ENCODE results near the gene ABCB4.

Gene ABCB4

DNA sequence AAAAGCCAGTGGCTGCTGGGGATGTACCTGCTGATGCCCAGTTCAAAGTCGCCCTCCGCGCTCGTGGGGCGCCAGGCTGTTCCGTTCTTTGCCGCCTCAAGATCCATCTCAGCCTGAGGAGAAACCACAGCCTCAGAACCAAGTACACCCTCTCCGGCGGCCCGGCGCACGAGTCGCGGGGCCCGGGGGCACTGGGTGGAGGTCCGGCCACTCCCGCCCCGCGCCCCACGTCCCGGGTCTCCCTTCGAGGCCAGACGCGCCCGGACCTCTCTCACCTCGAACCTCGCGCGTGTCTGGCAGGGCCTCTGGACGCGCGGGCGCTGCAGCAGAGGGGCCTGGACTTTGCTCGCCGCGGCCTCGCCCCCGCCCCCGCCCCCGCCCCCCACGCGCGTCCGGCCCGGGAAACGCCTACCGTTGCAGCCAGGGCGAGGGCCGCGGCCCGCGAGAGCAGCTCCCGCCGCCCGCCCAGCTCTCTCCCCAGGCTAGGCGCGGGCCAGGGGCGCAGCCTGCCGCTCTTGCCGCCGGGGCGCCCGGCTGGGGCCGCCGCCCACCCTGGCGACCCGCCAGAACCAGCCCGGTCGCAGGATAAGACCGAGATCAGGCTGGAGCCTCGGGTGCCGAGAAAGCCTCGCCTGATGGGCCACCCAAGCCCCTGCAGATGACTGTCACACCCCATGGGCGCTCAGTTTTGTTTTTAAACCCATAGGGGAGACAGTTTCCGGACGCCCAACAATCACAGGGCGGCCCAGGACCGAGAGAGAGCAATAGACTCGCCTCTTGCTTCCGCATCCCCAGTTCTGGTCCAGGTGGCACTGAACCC is at the start of gene ABCB4:
Gene ABCB4 (minus strand): TSS at position 322 of the 820 bp plus-strand sequence. CDS start 215 bp downstream, at position 107.
- DNase-seq = peak in 1 of 14 donors; percentile 5

DNA sequence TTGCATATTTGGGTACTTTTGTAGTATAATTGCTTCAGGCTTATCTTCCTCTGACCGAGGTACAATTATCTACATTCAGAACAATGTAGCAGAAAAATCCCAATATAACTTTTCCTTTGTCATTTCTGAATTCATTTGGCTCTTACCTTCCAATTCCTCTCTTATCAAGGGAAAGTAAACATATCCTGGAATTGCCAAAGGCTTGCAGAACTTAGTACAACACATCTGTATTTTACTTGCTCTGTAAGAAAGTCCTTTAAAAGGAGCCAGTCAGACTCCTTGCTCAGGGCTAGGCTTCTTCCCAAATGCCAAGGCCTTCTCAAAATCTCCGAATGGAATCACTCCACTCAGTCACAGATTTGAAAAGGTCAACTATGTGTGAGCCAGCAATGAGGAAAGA is 43.3 kb upstream of the ABCB4 start:
- DNase-seq = no peak

GRCh38 chr7:87517891-87518290 is 42.4 kb upstream of the ABCB4 start:
- DNase-seq = no peak

DNA sequence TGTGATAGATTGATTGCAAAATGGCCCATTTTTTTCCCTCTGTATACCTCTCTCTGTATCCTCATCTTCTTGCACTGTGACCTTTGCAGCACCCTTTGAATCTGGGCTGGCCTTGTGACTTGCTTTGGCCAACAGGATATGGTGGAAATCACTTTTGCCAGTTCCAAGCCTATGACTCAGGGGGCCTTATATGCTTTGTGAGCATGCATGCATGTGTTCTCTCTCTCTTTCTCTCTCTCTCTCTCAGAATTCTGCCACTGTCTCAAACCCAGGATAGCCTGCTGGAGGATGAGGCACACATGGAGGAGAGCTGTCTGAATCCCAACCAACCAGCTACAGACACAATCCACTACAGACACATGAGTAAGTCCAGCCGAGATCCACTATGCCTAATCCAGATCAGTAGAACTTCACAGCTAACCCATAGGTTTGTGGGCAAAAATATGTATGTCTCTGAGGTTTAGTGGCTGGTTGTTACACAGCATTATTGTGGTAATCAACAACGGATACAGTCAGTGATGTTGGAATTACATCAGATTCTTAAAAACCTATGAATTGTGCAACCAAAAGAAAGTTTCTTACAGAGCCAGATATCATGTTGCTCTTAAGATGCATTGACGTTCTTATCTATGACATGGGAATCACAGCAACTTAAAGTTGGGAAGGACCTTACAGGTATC is 41.8 kb upstream of the ABCB4 start:
- DNase-seq = no peak

GRCh38 chr7:87513735-87514335 is 38.4 kb upstream of the ABCB4 start:
- no peak for DNase-seq

DNA sequence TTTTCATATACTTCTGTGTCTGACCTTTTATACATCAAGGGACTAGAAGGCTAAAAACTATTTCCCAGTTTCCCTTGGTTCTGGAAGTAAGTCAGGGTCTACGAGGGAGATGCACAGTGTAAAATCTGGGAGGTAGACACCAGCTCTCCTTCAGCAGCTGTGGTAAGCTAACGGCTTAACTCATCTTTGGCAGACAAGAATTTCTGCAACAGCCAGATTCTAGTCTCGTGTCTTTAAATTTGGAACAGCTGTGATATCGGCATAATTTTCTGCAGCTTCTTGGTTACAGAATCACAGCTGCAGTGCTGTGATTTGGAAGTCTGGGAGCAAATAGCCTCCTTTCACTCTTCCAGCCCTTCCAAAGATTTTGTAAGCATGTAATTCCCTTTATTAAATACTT is 37.4 kb upstream of the ABCB4 start:
- no peak for DNase-seq

GRCh38 chr7:87511510-87511909 is 36.0 kb upstream of the ABCB4 start:
- DNase-seq = no peak

DNA sequence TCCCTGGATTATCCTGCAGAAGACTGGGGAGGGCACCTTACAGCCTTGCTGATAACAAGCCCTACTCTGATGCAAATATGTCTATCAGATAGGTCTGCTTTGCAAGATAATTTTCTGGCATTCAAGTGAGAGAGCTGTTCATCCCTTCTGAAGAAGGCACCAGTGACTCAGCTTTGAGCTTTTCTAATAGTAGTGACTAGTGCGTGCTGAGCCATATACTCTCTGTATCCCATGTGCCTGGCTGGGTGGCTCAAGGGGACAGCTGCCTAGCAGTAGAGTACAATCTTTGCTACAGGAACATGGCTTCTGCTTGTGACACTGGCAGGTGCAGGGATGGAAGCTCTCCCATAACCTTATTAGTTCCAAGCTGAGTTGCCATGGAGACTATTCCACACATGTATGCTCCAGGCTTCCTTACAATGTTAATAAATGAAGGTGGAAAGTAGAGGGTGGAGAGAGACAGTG is 35.0 kb upstream of the ABCB4 start:
- peak in 1 of 14 donors; percentile 4 for DNase-seq

GRCh38 chr7:87507446-87507845 is 32.0 kb upstream of the ABCB4 start:
- no peak for DNase-seq

GRCh38 chr7:87506246-87507180 is 31.0 kb upstream of the ABCB4 start:
- DNase-seq = no peak

DNA sequence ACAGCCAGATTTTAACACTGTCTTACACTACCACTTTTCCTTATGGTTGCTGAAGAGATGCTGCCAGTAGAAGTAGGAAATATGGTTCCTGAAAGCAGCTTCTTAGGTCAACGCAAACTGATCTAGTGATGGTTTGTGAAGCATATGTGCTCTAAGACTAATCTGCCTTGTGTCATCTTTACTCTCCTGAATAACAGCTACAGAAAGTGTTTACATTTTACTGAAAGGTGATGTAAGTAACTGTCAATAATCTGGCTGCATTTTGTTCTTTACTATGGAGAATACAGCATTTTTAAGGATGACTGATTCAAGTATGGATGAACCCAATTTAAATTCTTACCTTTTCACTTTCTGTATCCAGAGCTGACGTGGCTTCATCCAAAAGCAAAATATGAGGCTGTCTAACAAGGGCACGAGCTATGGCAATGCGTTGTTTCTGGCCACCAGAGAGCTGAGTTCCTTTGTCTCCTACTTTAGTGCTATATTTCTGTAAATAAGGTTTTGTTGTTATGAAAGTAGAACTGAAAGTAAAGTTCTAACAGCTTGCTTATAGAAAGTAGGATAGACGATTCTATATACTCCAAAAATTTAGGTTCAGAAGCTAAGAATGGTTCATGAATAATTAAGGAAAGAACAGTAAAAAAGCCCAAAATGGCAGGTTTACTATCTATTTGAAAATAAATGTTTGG is 30.2 kb upstream of the ABCB4 start:
- DNase-seq = no peak

DNA sequence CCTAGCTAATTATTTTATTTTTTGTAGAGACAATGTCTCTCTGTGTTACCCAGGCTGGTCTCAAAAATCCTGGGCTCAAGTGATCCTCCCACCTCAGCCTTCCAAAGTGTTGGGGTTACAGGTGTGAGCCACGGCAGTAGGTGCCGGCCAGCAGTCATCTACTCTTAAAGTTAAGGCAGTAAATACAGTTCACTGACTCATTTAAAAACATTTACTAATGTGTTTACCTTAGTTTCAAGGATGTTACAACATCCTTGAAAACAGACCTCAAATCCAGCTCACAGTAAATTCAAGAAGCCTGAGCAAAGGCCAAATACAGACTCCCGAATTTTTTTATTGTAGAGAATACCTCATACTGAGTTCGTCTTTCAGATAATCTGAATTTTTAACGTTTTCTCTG is 29.6 kb upstream of the ABCB4 start:
- DNase-seq = no peak

DNA sequence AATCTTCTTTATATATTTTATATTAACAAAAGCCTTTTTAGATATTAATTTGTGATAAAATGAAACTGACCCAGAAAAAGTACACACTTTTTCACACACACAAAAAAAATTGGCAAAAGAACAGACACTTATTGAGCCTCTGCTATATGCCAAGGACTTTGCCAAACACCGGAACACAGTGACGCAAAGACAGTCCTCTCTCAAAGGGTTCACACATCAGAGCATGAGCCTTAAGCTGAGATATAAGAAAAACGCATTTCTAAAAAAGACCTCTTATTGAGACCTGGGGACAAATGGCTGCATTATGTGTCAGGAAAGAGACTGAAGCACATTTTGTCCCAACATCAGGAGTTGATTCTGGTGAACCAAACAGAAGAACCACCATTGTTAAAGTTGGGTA is 24.0 kb upstream of the ABCB4 start:
- DNase-seq = no peak

DNA sequence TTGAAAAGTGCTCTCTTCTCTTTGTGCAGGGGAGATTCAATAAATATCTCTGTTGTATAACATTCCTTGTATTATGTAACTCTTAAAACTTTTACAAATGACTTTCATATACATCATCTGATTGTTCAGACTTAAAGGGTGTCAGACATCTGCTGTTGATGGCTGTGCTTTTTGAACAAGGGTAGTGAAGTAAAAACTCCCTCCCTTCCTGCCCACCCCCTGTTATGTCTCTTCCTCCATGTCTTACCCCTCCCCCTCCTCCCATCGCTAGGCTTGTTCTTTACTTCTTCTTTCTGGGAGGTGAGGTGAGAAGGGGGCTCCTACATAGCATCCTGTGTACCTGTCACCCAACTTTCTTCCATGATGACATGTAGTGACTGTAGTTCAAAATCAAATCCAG is 23.4 kb upstream of the ABCB4 start:
- DNase-seq = no peak

- no peak for DNase-seq
Observed at GRCh38 chr7:87497482-87497881, 22.0 kb upstream of the ABCB4 start.

GRCh38 chr7:87495366-87495765 is 19.9 kb upstream of the ABCB4 start:
- no peak for DNase-seq

DNA sequence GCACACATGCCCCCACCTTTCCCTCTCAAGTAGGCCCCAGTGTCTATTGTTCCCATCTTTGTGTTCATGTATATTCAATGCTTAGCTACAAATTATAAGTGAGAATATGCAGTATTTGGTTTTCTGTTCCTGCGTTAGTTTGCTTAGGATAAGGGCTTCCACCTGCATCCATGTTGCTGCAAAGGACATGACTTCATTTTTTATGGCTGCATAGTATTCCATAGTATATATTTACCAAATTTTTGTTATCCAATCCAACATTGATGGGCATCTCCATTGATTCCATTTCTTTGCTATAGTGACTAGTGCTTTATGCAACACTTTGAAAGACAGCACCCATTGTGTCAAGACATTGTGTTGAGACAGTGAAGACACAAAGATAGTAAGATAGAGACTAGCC is 19.0 kb upstream of the ABCB4 start:
- no peak for DNase-seq

- DNase-seq = no peak
Observed at GRCh38 chr7:87483131-87483530, 7.7 kb upstream of the ABCB4 start.

- no peak for DNase-seq
Observed at GRCh38 chr7:87482115-87482514, 6.6 kb upstream of the ABCB4 start.

- DNase-seq = no peak
Observed at GRCh38 chr7:87480386-87480785, 4.9 kb upstream of the ABCB4 start.

DNA sequence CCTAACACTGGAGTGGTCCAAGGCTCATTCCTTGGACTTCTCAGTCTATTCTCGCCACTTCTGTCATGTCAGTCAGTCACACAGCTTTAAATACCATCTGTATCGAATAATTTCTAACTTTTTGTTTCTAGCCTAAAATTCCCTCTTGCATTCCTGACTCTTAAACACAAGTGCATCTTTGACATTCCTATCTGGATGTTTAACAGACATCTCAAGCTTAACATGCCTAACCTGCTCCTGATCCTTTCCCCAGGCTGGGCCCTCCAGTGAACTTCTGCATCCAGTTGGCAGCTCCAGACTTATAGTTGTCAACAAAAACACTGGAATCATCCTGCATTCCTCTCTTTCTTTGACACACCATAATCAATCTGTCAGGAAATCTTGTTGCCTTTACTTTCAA is 4.5 kb upstream of the ABCB4 start:
- no peak for DNase-seq

GRCh38 chr7:87476179-87476557 is 688 bp upstream of the ABCB4 start:
- no peak for DNase-seq

Data from C1 segment of cervical spinal cord (tissue), 14 donors.